NCI-H446 treated with DMSO at 0.1 percent for 48 hours (cell line): ENCODE results near the gene INSIG1.

Experiments used
- DNase-seq: peaks from one replicate; lab custom pipeline; 2025; lab: John Stamatoyannopoulos, UW

The INSIG1 gene

DNA sequence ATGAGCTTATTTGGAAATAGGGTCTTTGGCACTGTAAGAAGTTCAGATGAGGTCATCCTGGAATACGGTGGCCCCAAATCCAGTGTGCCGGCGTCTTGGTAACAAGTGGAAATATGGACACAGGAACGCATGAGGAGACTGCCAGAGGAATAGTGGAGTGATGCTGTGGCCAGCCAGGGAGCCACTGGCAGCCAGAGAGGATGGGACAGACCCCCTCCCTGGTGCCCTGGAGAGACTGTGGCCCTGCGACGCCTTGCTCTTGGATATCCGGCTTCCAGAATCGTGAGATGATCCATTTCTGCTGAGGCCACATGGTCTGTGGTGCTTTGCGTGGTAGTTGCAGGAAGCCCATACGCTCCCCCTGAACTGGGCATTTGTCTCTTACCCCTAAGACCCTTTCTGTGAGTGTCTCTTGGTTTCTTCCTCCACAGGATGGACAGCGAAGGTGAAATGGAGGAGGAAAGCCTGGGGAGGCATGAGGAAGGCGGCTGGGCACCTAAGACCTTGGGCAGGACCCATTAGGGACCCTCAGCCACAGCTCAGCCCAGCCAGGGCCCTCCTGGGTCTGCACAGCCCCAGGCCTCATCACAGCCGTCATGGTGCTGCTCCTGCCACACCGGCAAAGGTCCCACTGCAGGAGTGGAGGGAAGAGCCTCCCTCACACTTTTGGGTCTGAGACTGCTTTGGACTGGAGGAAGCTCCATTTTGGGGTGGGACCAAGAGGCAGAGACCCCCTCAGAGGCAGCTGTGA is 53.6 kb downstream of the INSIG1 start:
- DNase-seq = no peak

DNA sequence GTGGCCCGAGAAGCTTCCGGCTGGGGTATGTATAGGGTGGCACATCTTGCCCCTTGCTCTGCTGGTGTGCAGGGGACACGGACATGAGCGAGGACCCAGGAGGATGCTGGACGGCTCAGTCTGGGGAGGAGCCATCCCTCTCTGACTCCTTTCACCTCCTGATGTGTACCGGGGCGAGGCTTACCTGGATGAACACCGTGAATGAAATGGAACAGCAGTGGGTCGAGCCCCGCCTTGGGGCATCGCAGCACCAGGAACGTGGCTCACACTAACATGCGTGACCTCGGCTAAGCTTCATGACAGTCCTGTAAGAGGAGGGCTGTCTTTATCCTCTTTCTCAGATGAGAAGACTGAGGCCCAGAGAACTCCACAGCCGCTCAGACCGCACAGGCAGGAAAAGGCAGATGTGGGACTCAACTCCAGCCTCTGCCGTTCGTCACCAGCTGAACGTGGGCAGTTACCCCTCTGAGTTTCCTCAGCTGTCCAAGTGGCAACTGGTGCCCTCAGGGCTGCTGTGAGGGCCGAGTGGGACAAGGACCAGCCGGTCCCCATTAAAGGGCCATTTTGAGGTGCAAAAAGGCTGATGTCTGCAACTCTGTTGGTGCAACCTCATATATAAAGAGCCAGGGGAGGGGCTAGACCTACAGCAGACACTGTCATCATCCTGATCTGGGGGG is 54.5 kb downstream of the INSIG1 start:
- no peak for DNase-seq

DNA sequence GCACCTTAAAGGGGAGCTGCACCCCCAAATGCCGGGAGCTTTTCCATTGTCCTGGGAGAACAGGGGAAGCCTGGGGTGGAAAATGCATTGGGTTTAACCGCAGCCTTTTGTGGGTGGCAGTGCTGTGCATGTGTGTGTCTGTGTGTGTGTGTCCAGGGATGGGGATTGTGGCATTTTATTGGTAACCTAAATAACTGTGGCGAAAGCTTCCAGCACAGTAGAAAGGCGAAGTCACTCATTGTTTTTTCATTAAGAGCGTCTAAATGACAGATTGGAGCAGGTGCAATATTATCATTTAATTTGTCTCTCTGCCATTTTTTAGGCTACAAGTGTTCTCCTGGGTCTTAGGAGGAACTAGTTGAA is 55.1 kb downstream of the INSIG1 start:
- DNase-seq = no peak

DNA sequence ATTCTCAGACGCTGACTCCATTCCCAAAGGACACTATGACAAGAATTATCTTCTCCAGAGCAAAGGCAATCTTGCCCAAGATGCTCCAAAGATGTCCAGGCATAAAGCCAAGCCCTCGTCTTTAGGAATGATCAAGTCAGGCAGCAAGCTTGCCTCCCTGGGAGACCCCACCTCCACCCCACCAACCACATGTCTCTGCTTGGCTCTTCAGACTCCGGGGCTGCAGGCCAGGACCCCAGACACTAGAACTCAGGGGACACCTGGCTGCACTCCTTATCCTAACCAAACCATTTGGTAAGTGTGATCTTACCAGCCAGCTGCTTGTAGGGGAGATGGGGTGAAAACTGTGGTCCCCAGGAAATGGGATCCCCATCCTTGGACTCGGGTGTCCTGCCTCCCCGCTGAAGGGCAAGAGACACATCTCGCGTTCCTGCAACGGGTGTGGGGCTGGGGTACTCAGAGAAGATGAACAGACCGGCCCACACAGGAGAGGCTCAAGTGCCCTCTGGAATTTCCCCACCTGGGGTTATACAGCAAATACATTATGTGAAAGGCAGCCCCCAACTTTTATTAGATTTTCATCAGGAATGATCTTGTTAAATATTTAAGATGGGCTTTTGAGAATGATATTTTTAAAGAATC is 55.7 kb downstream of the INSIG1 start:
- no peak for DNase-seq

DNA sequence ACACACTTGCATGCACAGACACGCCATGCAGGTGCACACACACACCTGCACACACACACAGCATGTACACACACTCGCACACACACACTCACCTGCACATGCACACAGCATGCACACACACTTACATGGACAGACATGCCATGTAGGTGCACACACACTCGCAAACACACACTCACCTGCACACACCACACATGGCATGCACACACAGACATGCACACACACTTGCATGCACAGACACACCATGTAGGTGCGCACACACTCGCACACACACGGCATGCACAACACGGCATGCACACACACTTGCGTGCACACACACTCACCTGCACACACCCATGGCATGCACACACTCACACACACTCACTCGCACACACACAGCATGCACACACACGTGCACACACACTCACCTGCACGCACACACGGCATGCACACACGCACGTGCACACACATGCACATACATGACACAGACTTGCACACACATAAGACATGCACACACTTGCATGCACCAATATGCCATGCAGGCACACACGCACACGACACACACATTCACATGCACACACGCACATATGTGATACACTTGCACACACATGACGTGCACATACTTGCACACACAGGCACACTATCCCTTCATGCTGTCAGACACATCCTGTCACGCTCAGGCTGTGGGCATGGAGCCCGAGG is 56.8 kb downstream of the INSIG1 start:
- DNase-seq = no peak

DNA sequence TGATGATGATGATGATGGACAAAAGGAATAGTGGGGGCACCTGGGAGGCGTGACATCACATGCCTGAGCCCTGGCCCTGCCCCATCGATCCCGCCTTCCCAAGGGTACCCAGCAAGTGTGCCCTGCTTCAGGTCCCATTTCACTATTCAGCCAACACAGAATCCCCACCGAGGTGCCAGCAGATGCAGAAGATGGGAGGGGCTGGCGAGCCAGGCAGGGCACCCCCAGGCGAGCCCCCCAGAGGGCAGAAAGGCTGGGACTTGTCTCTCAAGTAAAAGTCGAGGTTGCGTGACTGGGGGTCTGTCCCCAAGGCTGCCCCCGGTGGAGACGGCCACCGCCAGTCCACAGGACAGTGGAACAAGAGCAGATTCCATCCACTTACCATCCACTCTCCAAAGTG is 57.5 kb downstream of the INSIG1 start:
- no peak for DNase-seq

DNA sequence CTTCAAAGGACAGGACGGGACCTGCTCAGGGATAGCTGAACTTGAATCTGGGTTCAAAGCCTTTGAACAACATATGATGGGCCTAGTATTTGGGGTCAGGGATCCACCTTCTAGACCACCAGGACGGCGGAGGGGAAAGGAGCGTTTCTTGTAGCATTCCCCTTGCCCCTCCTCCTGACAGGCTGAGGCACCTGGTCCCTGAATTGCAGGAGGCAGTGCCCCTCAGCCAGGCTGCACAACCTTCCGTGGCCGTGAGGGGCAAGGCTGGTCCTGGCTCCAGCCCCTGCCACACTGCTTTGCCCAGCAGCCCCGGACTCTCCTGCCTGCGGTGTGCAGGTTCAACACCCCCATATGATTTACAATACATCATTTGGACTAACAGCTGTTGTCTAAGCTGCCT is 58.1 kb downstream of the INSIG1 start:
- DNase-seq = no peak

- DNase-seq = no peak
Measured at GRCh38 chr7:155356323-155357105, 58.8 kb downstream of the INSIG1 start.

GRCh38 chr7:155357573-155358041 is 59.9 kb downstream of the INSIG1 start:
- DNase-seq = no peak

DNA sequence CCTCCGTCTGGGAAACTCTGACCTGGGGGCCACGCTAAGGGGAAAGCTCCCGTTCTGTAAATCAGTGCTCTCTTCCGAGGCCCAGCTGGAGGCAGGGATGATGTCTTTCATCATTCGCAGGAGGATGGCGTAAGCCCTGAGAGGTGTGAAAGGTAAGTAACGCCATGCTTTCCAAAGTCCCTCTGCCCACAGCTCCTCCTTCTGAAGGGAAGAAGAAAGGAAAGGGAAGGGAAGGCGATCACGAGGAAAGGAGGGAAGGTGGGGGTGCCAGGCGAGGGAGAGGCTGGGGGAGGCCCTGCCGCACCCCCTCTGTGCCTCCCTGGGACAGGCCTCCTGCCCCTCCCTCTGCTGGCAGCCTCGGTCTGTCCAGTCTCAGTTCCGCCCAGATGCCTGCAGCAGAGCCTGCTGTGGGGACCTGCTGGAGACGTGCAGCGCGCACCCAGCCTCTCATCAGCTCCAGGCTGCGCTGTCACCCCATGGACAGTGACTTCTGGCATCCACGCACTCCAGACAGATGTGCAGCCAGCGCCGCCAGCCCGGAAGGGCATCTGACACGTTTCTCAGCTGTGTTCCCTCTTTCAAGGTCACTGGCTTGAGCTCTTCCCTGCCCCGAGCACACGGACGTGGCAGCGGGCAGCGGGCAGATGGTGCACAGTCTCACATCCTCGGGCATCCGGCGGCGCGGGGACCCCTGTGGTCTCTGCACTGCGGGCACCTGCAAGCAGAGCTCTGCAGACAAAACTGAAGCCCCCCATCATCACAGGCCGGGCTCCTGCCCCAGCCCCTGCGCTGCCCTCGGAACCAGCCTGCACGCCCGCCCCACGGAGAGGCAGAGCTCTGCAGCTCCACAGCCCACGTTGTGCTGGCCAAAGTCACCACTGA is 60.6 kb downstream of the INSIG1 start:
- DNase-seq = no peak

DNA sequence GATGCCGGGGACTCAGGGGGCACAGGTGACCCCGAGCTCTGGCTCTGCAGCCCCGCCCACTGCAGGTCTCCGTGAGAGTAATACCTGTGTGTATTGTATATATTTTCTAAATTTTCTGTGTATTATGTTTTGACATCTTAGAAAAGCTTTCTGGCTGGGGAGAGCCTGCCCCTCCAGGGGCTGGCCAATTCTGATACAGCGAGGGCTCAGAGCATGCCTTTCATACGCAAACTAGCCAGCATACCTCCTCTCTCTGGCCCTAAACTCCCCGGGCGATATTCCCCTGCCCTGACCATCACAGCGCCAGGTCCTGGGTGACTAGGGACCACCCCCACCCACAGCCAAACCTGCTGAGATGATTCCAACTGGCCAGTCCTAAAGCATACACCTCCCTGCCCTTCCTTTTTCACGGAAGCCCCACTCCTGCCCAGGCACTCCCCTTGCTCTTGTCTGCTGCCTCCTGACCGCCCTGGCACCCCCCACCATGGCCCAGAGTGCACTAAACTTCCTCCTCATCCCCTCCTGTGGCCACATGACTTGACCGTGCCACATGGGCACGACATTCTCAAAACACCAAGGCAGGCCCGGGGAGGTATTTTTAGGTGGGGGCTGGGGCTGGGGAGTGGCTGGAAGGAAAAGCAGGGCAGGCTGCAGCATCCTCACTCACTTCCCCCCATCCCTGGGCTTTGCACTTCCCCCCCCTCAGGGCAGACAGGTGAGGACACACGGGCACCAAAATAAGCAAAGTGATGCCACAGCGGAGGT is 61.5 kb downstream of the INSIG1 start:
- no peak for DNase-seq
